GM12875 (cell line): ENCODE results near the gene PRR19.
"Not testable (repeated sequence)": the region's sequence is repeated elsewhere in the genome, so short reads cannot be mapped to it uniquely, and the experiment has no call there.

Experiments
- H3K4me3 ChIP-seq: one replicate; pipeline ENCODE4 v1.5.1; 2011; ENCODE audit warnings: low read depth, low read length, control low read depth
- TF ChIP-seq, protein P1 (sequence below): IDR thresholded peaks from 2 replicates; pipeline ENCODE4 v1.5.1; 2011; ENCODE audit warnings: low read depth, mild to moderate bottlenecking, control low read depth, inconsistent platforms, low read length, moderate library complexity, borderline replicate concordance; ENCODE audit not compliant: insufficient read depth

Gene PRR19

DNA sequence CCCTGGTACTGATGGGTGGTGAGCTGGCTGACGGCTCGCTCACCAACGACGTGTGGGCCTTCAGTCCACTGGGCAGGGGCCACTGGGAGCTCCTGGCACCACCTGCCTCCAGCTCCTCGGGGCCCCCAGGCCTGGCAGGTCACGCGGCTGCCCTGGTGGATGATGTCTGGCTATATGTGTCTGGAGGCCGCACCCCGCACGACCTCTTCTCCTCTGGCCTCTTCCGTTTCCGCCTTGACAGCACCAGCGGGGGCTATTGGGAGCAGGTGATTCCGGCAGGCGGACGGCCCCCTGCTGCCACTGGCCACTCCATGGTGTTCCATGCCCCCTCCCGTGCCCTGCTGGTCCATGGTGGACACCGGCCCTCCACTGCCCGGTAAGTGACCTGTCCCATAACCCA is 34.0 kb downstream of the PRR19 start:
- TF ChIP-seq, protein P1, sequence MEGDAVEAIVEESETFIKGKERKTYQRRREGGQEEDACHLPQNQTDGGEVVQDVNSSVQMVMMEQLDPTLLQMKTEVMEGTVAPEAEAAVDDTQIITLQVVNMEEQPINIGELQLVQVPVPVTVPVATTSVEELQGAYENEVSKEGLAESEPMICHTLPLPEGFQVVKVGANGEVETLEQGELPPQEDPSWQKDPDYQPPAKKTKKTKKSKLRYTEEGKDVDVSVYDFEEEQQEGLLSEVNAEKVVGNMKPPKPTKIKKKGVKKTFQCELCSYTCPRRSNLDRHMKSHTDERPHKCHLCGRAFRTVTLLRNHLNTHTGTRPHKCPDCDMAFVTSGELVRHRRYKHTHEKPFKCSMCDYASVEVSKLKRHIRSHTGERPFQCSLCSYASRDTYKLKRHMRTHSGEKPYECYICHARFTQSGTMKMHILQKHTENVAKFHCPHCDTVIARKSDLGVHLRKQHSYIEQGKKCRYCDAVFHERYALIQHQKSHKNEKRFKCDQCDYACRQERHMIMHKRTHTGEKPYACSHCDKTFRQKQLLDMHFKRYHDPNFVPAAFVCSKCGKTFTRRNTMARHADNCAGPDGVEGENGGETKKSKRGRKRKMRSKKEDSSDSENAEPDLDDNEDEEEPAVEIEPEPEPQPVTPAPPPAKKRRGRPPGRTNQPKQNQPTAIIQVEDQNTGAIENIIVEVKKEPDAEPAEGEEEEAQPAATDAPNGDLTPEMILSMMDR: no peak
- H3K4me3 ChIP-seq: no peak overlapping the region

DNA sequence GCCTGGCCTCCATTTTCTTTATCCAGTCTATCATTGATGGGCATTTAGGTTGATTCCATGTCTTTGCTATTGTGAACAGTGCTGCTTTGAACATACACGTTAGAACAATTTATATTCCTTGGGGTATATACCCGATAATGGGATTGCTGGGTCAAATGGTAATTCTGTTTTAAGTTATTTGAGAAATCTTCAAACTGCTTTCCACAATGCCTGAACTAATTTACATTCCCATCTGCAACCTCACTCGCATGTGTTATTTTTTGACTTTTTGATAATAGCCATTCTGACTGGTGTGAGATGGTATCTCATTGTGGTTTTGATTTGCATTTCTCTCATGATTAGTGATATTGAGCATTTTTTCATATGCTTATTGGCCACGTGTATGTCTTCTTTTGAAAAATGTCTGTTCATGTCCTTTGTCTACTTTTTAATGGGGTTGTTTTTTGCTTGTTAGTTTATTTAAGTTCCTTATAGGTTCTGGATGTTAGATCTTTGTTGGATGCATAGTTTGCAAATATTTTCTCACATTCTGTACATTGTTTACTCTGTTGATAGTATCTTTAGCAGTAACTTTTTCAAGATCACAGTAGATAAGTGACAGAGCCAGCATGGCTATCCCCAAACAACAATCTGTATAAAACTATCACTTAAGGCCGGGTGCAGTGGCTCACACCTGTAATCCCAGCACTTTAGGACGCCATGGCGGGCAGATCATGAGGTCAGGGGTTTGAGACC is 37.4 kb downstream of the PRR19 start:
- H3K4me3 ChIP-seq: not testable (repeated sequence)

DNA sequence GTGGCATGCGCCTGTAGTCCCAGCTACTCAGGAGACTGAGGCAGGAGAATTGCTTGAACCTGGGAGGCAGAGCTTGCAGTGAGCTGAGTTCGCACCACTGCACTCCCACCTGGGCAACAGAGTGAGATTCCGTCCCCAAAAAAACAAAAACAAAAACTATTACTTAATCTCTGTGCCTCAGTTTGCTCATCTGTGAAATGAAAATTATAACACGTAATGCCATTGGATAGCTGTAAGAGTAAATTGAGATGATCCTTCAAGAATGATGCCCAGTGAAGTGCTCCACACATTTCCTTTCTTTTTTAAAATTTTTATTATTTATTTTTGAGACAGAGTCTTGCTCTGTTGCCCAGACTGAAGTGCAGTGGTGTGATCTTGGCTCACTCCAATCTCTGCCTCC is 38.0 kb downstream of the PRR19 start:
- H3K4me3 ChIP-seq: not testable (repeated sequence)

DNA sequence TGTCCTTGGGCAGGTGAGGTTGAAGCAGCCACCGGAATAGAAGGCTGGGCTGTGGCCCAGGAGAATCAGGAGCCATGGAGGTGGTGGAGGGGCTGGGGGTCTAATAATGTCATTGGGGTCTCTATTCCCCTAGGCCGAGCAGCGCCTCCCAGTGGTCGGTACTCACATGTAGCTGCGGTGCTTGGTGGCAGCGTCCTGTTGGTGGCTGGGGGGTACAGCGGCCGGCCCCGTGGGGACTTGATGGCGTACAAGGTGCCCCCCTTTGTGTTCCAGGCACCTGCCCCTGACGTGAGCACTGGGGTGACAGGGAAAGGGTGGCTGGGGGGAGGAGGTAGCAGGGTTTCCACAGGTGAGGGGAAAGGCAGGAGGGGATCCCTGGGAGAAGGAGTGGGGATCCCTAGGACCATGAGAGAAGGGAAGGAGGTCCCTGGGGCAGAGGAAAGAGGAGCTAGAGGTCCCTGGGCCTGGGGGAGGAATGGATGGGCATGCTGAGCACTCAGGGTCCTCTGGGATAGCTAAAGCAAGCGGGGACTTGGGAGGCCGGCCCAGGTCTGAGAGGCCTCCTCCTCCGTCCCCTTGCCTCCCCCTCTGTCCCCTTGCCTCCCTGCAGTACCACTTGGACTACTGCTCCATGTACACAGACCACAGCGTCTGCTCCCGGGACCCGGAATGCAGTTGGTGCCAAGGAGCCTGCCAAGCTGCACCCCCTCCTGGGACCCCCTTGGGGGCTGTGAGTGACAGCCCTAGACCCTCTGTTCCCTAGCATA is 41.6 kb downstream of the PRR19 start:
- H3K4me3 ChIP-seq: no peak overlapping the region
- TF ChIP-seq, protein P1: peak; percentile 35; the same call in 1 of the 2 replicates

DNA sequence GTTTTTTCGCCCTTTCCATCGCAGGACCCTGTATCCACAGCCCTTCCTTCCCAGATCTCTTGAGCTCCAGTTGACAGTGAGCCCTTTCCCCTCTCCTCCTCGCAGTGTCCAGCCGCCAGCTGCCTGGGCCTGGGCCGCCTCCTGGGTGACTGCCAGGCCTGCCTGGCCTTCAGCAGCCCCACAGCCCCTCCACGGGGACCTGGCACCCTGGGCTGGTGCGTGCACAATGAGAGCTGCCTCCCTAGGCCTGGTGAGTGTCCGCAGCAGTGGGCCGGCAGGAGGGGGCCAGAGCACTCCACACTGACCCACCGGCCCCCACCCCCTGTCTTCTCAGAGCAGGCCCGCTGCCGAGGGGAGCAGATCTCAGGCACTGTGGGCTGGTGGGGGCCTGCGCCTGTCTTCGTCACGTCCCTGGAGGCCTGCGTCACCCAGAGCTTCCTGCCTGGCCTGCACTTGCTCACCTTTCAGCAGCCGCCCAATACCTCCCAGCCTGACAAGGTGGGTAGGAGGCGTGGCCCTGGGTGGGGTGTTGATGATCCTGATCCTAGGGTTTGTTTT is 42.5 kb downstream of the PRR19 start:
- TF ChIP-seq, protein P1: no peak

DNA sequence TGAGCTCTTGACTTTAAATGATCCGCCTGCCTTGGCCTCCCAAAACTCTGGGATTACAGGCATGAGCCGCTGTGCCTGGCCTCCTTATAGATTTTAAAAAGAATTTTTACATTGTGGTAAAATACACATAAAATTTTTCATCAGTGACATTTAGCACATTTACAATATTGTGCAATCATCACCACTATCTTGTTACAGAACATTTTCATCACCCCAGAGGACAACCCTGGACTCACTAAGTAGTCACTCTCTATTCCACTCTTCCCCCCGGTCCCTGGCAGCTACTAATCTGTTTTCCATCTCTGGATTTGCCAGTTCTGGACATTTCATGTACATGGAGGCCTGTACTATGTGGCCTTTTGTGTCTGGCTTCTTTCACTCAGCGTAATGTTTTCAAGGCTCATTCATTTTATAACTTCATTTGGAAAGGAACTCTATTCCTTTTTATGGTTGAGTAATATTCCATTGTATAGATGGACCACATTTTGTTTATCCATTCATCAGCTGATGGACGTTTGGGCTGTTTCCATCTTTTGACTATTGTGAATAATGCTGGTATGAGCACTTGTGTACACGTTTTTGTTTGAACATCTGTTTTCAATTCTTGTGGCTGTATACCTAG is 43.4 kb downstream of the PRR19 start:
- no peak overlapping the region for H3K4me3 ChIP-seq
- TF ChIP-seq, protein P1: no peak

More for the DNA sequence above, 42.5 kb downstream of the PRR19 start:
- no peak overlapping the region for H3K4me3 ChIP-seq

DNA sequence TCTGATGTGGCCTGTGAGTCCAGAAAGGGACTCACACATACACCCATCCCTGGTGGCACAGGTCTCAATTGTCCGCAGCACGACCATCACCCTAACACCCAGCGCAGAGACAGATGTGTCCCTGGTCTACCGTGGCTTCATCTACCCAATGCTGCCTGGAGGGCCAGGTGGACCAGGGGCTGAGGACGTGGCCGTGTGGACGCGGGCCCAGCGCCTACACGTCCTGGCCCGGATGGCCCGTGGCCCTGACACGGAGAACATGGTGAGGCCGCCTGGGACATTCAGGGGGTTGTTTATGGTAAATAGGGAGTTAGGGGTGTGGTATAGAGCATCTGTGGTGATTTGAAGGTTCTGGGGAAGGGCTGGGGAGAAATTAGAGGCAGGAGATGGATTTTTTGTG is 46.3 kb downstream of the PRR19 start:
- H3K4me3 ChIP-seq: no peak overlapping the region
- TF ChIP-seq, protein P1: no peak
